HG03045 (cell line): ENCODE results near the gene FREM2.

Source experiments
- ATAC-seq: cut with Tn5 transposase; IDR thresholded peaks from one replicate; pipeline ENCODE4 v1.9.1; 2021; ENCODE audit warnings: mild to moderate bottlenecking, moderate library complexity; ENCODE audit not compliant: unreplicated experiment

Gene FREM2, protein sequence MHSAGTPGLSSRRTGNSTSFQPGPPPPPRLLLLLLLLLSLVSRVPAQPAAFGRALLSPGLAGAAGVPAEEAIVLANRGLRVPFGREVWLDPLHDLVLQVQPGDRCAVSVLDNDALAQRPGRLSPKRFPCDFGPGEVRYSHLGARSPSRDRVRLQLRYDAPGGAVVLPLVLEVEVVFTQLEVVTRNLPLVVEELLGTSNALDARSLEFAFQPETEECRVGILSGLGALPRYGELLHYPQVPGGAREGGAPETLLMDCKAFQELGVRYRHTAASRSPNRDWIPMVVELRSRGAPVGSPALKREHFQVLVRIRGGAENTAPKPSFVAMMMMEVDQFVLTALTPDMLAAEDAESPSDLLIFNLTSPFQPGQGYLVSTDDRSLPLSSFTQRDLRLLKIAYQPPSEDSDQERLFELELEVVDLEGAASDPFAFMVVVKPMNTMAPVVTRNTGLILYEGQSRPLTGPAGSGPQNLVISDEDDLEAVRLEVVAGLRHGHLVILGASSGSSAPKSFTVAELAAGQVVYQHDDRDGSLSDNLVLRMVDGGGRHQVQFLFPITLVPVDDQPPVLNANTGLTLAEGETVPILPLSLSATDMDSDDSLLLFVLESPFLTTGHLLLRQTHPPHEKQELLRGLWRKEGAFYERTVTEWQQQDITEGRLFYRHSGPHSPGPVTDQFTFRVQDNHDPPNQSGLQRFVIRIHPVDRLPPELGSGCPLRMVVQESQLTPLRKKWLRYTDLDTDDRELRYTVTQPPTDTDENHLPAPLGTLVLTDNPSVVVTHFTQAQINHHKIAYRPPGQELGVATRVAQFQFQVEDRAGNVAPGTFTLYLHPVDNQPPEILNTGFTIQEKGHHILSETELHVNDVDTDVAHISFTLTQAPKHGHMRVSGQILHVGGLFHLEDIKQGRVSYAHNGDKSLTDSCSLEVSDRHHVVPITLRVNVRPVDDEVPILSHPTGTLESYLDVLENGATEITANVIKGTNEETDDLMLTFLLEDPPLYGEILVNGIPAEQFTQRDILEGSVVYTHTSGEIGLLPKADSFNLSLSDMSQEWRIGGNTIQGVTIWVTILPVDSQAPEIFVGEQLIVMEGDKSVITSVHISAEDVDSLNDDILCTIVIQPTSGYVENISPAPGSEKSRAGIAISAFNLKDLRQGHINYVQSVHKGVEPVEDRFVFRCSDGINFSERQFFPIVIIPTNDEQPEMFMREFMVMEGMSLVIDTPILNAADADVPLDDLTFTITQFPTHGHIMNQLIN (N-terminal part only)

DNA sequence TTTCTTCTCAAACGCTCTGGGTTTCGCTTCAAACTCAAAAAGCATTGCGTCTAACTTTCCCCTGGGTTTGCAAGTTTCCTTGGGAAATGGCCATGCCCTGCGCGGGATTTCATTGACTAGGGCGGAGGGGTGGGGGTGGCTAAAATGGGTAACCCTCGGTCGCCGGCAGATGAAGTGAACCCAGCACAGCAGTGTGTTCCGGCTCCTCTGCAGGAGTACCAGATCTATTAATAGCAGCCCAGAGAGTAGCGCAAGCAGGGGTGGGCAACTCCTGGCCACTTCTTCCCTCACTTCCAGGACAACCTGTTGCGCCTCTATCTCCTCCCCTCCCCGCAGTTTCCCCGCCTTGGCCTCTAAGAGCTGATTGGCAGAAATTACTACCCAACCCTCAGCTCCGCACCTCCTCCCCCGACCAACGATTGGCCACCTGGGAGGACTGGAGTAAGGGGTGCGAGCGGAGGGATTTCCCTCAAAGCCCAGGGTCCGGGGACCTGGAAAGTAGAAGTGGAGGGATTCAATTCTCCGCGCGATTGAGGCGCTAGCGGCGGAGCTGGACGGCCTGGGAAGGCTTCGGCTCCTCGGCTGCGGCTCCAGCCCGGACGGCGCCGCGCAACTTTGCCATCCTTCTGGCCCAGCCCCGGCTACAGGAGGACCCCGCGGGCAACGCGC lies at the start of gene FREM2:
Gene FREM2, plus strand, starts transcription at position 501 of the 669 bp plus-strand sequence. CDS start 268 bp downstream, outside the sequence.
- ATAC-seq, result no peak

DNA sequence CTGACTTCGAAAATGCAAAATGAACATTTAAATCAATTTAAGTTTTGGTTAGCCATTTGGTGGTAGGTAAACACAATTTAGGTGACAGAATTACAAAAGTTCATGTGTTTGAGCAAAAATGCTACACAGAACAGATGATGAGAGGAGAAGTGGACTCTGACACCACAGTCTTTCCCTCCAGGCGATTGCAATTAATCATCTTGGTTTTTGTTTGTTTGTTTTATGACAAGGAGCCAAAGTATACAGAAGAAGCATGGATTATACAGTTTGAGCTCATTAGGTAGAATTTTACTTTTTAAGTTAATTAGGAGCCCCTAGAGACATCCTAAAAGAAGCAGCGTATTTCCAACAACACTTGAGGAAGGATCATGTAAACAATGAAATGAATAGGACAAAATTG lies 49.3 kb upstream of the FREM2 start:
- no peak for ATAC-seq

DNA sequence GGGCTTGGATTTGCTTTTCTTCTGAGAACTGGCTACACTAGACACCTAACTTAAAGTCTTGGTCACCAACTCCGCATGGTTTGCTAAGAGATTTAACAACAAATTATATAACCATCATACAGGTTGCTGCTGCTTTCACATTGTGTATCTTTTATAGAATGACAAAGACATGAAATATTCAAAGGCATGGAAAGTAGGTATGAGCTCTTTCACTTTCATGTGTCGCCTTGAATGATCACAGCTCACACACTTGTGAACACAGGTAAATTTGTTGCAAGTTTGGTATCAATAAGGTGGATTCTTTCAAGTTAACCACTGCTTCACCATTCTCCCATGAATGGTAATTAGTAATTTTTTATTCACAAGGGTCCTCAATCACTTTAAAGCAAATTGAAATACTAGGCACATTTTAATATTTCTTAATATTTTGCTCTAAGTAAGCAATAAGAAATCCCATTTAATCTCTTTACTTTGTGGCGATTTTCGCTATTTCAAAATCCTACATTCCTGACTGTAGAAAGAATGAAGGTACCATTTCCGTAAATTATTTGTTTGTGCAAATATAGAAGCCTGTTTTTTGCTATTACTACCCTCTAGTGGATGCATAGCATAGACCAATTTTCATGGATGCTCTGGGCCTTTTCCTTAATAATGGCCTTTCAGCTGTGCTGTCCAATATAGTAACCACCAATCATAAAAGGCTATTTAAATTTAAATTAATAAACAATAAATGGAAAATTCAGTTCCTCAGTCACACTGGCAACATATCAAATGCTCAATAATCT lies 45.5 kb upstream of the FREM2 start:
- ATAC-seq, result no peak

DNA sequence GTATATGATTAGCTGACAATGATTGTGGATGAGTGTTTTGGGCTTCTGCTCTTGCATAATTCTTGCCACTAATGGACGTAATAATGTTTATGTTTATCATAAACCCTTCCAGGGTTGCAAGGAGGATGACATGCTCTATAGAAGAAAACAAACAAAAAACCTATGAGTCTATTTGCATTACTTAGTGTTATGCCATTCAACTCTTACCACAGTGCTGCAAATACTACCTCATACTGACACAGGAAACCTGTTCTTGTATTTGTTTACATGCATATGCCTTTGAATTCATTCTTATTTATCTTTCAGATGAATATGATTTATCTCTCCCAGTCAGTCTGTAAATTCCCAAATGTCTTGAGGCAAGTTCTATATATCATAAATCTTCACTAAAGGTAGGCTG lies 39.6 kb upstream of the FREM2 start:
- ATAC-seq, result no peak

DNA sequence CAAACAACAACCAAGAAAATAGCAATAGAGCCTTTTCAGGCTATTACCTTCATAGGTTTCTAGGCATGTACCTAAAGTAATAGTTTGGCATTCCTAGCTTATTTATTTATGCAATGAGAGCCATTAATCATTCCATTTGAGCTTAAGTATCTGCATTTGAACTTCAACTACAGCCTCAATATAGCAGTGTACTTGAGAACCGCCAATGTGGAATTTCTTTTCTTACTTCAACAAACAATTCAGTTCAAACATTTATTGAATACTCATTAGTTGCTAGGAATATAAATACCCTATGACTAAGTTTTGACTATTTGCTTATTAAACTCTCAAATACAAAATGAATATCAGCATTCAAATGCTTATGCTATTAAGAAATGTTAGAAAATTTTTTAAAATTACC lies 38.0 kb upstream of the FREM2 start:
- ATAC-seq, result no peak

DNA sequence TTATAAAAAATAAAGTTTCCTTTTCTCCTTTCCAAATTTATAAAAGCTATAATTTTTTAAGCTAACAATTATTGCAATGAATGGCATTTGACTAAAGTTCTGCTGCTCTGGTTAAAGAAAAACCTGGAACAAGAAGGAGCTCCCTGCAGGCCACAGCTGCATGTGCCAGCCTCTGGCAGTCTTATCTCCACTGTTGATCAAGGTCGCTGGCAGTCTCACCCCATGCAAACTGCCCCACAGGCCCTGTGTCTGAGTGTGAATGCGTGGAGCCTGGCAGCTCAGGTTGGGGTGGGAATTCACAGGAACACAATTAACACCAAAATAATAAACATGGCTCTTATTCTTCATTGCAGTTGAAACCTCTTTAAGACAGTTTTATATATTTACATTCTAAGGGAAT lies 30.2 kb upstream of the FREM2 start:
- ATAC-seq, result no peak

DNA sequence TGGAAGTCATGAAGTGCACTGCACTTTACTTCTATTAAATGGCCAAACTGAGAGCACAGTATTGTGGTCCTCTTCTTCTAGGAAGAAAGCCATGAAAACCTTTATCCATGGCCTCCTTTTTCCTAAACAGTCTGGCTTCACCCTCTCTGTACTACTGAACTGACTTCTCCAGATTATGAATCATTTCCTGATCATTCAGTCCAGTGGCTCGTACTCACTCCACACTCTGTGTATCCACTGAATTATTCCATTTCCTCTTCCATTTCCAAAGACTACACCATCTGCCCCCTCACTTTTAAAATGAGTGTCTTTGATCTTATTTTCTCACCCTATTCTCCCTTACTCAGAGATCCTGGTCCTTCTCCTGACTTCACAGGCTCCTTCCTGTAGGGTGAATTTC lies 29.7 kb upstream of the FREM2 start:
- no peak for ATAC-seq

DNA sequence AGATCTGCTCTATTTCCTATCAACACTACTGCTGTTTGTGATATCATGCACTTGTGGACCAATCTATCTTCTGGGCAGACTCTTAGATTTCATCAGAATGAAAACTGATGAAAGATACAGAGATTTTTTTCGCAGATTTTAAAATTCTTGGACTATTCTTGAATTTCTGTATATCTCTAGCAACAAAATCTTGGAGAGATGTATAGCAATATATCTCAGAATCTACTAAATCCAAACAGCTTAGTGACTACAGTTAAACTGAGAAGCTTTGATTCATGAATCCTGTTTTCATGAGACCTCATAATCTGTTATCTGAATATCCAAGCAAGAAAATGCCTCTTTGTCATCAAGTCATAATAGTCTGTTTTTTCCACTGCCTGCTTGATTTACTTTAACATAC lies 28.0 kb upstream of the FREM2 start:
- ATAC-seq, result no peak

DNA sequence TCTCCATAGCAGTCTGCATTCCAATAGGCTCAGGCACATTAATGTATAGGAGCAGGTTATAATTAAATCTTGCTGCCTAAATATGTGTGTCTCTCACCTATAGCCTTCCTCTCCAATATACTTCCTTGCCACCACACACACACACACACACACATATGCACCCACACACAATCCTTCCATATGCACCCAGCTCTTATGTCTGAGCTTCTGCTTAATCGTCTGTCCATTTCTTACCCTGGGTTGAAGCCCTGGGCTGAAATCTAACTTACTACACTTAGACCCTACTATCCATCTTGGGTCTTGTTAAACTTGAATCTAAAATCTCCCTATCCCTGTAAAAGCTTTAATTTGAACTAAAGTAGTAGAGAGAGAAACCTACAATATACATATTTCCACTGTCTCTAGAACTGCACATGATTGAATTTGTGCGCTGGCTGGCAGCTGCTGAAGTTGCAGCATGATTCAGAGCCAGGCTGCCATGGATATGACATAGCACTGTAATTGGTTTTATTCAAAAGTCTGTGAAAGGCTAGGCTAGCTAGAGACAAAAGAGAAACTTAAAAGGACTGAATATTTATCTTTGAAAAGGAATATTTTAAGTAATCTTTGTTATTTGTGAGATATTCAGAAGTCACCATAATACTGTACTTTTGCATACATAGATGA lies 25.7 kb upstream of the FREM2 start:
- ATAC-seq, result no peak

DNA sequence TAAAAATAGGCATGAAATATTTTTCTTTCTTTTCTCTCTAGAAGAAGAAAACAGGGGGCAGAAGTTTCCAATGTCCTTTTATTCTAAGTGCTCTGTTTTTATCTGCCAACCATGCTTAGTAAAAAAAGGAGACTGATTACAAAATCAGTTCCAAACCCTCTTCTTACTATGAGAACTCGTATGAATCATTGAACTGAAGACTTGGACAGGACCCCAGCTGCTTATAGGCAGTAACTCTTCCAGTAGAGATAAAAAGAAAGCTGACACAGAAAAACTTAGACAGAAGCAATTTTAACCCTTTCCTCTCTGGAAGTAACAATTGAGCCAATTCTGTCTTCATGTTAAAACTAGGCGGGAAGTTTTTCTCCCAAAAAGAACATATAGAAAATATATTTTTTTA lies 24.5 kb upstream of the FREM2 start:
- ATAC-seq, result no peak

DNA sequence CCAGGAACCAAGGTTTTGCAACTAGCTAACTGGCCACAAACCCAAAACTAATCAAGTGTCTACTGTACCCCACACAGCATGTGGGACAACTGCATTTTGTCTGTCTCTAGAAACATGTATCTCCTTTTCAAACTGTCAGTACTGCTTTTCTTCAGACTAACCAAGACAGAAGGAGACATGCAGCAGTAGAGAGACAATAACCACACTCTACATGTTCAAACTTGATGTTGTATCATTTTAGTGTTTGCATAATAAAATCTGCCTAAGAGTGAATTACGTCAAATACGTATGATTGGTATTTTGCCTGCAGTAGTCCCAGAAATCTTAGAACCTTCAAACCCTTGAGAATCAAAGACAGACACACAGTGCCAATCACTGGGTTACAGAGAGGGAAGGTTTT lies 22.0 kb upstream of the FREM2 start:
- ATAC-seq, result no peak

DNA sequence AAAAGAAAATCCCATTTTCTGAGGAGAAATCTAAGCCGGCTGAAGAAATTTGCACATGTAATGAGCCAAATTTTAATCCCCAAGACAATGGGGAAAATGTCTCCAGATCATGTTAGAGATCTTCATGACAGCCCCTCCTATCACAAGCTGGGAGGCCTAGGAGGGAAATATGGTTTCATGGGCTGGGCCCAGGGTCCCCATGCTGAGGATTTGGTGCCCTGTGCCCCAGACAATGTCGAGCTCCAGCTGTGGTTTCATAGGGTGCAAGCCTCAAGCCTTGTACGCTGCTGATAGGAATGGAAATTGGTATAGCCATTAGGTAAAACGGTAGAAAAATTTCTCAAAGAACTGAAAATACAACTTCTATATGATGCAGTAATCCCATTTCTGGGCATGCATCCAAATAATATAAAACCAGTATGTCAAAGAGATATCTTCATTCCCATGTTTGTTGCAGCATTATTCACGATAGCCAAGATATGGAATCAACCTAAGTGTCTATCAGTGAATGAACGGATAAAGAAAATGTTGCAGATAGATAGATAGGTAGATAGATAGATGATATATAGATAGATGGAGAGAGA lies 19.3 kb upstream of the FREM2 start:
- no peak for ATAC-seq

DNA sequence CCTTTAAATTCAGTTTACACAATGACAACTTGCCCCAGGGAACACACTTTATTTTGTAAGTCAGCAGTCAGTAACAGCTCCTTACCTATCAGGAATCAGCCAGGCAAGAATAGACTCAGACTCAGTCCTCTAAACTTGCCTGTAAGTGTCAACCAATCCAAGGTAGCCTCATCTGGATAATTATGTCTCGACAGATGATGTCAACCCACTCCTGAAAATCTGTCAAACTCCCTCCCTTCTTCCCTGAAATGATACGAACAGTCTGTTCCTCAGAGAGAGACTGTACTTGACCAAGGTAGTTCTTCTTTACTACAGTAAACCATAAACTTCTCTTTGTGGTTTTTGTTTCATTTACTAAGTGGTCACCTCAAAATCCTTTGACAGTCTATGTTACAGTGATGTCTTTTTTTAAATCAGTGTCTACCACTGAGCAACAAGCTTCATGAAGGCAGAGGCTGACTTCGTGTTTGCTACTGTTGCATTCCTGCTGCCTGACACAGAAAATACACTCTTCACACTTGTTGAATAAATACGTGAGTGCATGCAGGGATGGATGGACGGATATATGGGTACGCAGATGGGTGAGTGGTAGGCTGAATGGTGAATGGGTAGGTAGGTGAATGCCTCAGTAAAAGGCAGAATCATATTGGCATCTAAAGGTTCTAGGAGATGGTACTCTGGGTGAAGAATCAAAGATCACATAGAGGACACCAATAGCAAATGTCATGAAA lies 17.5 kb upstream of the FREM2 start:
- ATAC-seq, result no peak

DNA sequence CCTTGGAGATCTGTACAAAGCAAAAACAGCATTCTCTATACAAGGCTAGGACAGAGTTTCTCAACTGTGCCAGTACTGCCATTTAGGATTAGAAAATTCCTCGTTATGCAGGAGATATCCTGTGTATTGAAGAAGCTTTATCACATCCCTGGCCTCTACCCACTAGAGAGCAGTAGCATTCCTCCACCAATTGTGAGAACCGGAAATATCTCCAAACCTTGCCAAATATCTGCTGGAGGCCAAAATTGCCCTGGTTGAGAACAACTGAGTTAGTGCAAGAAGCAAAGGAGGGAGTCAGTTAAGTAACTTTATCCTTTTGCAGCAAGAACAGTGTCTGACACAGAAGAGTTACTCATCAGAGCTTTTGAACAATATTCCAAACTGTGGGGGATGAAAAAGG lies 16.2 kb upstream of the FREM2 start:
- ATAC-seq, result no peak

DNA sequence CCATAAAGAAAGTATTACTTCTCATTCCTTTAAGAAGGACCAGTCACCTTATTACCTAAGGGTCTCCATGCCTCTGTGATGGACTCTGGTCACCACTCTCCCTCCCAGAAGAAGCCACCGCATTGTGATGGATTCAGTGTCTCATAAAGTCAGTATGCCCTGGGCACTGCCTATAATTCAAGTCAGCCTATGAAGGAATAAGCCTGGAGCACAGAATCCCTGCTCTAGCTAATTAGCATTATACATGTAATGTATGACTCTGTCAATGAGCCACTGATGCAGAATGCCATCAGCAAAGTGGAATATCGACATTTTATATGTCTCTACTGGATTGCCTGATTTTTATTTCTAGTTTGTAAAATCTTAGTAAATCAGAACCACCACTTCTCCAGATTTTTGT lies 14.9 kb upstream of the FREM2 start:
- ATAC-seq, result no peak

DNA sequence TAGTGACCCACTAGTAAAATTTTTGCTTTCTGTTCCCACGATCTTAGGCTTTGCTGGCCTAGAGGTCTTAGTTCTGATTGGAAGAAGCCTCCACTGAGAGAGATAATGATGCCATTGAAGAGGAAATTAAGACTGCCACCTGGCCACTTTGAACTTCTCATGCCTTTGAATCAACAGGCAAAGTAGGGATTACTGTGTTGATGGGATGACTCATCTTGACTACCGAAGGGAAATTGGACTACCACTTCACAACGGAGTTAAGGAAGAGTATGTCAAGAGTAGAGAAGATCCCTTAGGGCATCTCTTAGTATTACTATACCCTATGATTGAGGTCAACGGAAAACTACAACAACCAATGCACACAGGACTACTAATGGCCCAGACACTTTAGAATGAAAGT lies 12.7 kb upstream of the FREM2 start:
- ATAC-seq, result no peak

DNA sequence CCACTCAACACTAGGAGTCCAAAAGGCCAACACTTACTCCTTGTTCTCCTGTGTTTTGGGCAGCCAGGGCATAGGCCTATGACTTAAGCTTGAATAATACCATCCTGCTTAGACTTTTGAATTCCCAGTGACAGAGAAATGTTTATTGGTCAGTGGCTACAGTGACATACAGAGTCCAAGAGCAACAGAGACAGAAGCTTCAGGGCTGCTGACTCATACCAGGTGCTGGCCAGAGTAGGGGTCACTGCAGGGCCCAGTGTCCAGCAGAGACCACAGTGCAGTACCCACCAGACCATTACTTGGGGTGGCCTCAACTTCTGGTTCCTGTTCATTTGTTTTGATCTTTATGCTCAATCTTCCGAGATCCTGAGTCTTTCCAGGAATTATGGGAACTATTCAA lies 6.0 kb upstream of the FREM2 start:
- no peak for ATAC-seq

DNA sequence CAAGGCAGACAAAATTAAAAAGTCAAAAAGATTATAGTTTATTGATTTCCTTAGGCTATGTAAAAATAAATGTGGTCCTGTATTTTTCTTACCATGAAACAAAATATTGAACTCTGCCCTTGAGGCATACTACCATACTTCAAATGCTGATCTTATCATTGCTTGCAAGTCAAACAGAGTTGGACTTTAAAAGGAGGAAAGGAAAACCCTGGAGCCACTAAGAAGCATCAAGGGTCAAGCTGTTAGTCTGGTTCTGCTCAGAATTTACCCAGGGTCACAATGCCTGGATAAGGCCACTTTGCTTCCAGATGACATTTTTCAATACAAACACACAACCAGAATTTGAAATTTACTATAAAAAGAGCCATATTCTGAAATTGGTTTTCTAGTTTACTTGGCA lies 2.2 kb upstream of the FREM2 start:
- no peak for ATAC-seq

DNA sequence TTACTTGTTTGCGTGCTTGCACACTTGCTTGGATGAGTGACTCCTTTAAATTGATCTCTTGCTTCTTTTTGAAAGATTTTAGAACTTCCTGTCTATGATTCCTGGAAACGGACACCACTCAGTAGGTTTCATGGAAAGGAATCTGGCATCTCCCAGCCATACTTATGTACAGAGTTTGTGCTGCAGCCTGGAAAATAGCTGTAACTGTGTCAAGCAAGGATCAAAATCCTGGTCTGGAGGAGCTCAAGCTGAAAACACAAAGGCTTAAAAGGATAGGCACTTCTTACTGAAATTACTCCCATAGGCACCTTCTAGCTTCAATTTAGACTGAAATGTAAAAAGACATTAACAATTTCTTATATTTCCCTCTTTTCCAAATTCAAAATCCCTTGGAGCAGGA lies 1.4 kb upstream of the FREM2 start:
- no peak for ATAC-seq
